MM.1S (cell line): ENCODE results near the gene MLXIPL.
A peak's percentile ranks its signal among the peaks of the same experiment; 100 is the strongest.

ENCODE experiments used
- DNase-seq: peaks from one replicate; pipeline ENCODE4 v3.0.0-alpha.2; 2015
- H2AFZ ChIP-seq: fragments of 300-600 bp; sonication (generic); 2 replicates; pipeline ENCODE4 v1.6.0; 2016; ENCODE audit warnings: antibody characterized with exemption, low read length
- H3F3A ChIP-seq: fragments of 300-600 bp; sonication (generic); 2 replicates; pipeline ENCODE4 v1.6.1; 2016; ENCODE audit warnings: mild to moderate bottlenecking, antibody characterized with exemption, low read length, moderate library complexity, mixed read lengths; ENCODE audit not compliant: insufficient read depth
- H3K27ac ChIP-seq: fragments of 300-600 bp; sonication (generic); 2 replicates; pipeline ENCODE4 v1.5.1; 2016; ENCODE audit warnings: mild to moderate bottlenecking, low read length
- H3K27me3 ChIP-seq: fragments of 300-600 bp; sonication (generic); replicated peaks from 2 replicates; pipeline ENCODE4 v1.6.0; 2016; ENCODE audit warnings: low read length; ENCODE audit not compliant: insufficient read depth
- H3K36me3 ChIP-seq: fragments of 300-600 bp; sonication (generic); replicated peaks from 2 replicates; pipeline ENCODE4 v1.6.1; 2016; ENCODE audit warnings: mild to moderate bottlenecking, low read length, mixed read lengths; ENCODE audit not compliant: insufficient read depth
- H3K4me1 ChIP-seq: fragments of 300-600 bp; sonication (generic); 2 replicates; pipeline ENCODE4 v1.6.1; 2016; ENCODE audit warnings: low read length, mixed read lengths
- H3K4me2 ChIP-seq: fragments of 300-600 bp; sonication (generic); 2 replicates; pipeline ENCODE4 v1.6.0; 2016; ENCODE audit warnings: low read depth, low read length
- H3K4me3 ChIP-seq: fragments of 300-600 bp; sonication (generic); 2 replicates; pipeline ENCODE4 v1.5.1; 2016; ENCODE audit warnings: low read length, mixed read lengths
- H3K79me2 ChIP-seq: fragments of 300-600 bp; sonication (generic); 2 replicates; pipeline ENCODE4 v1.6.1; 2016; ENCODE audit warnings: mixed run types, low read length, mixed read lengths
- H3K9ac ChIP-seq: fragments of 300-600 bp; sonication (generic); 2 replicates; pipeline ENCODE4 v1.6.1; 2016; ENCODE audit warnings: low read length, mixed read lengths
- H3K9me2 ChIP-seq: fragments of 300-600 bp; sonication (generic); replicated peaks from 2 replicates; pipeline ENCODE4 v1.6.1; 2016; ENCODE audit warnings: mild to moderate bottlenecking, low read length, mixed read lengths; ENCODE audit not compliant: insufficient read depth
- H3K9me3 ChIP-seq: fragments of 300-600 bp; sonication (generic); replicated peaks from 2 replicates; pipeline ENCODE4 v1.6.1; 2016; ENCODE audit warnings: mild to moderate bottlenecking, low read length, mixed read lengths; ENCODE audit not compliant: insufficient read depth
- H4K20me1 ChIP-seq: fragments of 300-600 bp; sonication (generic); 2 replicates; pipeline ENCODE4 v1.6.1; 2016; ENCODE audit warnings: mild to moderate bottlenecking, low read length, moderate library complexity, mixed read lengths; ENCODE audit not compliant: insufficient read depth
- CTCF ChIP-seq: fragments of 300-600 bp; sonication (generic); IDR thresholded peaks from 2 replicates; pipeline ENCODE4 v1.5.1; 2016; ENCODE audit warnings: antibody characterized with exemption, low read length, mixed read lengths
- EZH2 ChIP-seq: fragments of 300-600 bp; sonication (generic); optimal IDR thresholded peaks from 2 replicates; pipeline ENCODE3; 2017; ENCODE audit warnings: low read depth, mild to moderate bottlenecking, antibody characterized with exemption, low read length, mixed read lengths
- EZH2phosphoT487 ChIP-seq: fragments of 300-600 bp; sonication (generic); IDR thresholded peaks from 2 replicates; pipeline ENCODE4 v1.6.1; 2018; ENCODE audit warnings: antibody characterized with exemption, low read length

Gene MLXIPL

GRCh38 chr7:73669858-73670385 lies 45.6 kb upstream of the MLXIPL start:
- no peak overlapping the region for H3K27ac ChIP-seq
- H3K4me1 ChIP-seq: no peaks in the 10 kb centered on the region
- no peaks in the 10 kb centered on the region for H4K20me1 ChIP-seq
- H3K27me3 ChIP-seq: peaks cover 49% of the 10 kb centered on the region
- no peak overlapping the region for H2AFZ ChIP-seq
- no peak overlapping the region for H3K4me2 ChIP-seq
- H3K9ac ChIP-seq: no peak overlapping the region
- H3K9me2 ChIP-seq: no peaks in the 10 kb centered on the region
- TF ChIP-seq EZH2phosphoT487 (no peak), EZH2 (no peak), CTCF (no peak)
- H3K79me2 ChIP-seq: no peaks in the 10 kb centered on the region
- no peaks in the 10 kb centered on the region for H3F3A ChIP-seq
- H3K4me3 ChIP-seq: no peak overlapping the region
- H3K36me3 ChIP-seq: no peaks in the 10 kb centered on the region
- DNase-seq: no peak
- no peaks in the 10 kb centered on the region for H3K9me3 ChIP-seq

- Histone ChIP-seq H3K4me1 (no peaks in the 10 kb centered on the region), H3K36me3 (no peaks in the 10 kb centered on the region), H3K27ac (no peak overlapping the region), H4K20me1 (no peaks in the 10 kb centered on the region), H3K4me3 (no peak overlapping the region), H3K9me3 (no peaks in the 10 kb centered on the region), H3K9me2 (no peaks in the 10 kb centered on the region), H3K27me3 (peaks cover 47% of the 10 kb centered on the region), H3K9ac (no peak overlapping the region), H3K4me2 (no peak overlapping the region), H3F3A (no peaks in the 10 kb centered on the region), H3K79me2 (no peaks in the 10 kb centered on the region), H2AFZ (no peak overlapping the region)
- TF ChIP-seq EZH2 (no peak), EZH2phosphoT487 (no peak), CTCF (no peak)
- DNase-seq: no peak
Observed at GRCh38 chr7:73669288-73669701, 45.0 kb upstream of the MLXIPL start.

GRCh38 chr7:73668886-73669230 lies 44.5 kb upstream of the MLXIPL start:
- Histone ChIP-seq H3K9ac (no peak overlapping the region), H3K27me3 (peaks cover 48% of the 10 kb centered on the region), H4K20me1 (no peaks in the 10 kb centered on the region), H3K79me2 (no peaks in the 10 kb centered on the region), H3K27ac (no peak overlapping the region), H3K4me1 (no peaks in the 10 kb centered on the region), H3F3A (no peaks in the 10 kb centered on the region), H3K4me2 (no peak overlapping the region), H3K36me3 (no peaks in the 10 kb centered on the region), H3K4me3 (no peak overlapping the region), H2AFZ (peak overlapping the region; percentile 27; the same call in 1 of the 2 replicates), H3K9me2 (no peaks in the 10 kb centered on the region), H3K9me3 (no peaks in the 10 kb centered on the region)
- DNase-seq: no peak
- no peak for TF ChIP-seq EZH2
- TF ChIP-seq EZH2phosphoT487: no peak
- no peak for TF ChIP-seq CTCF
